Measurements from ENCODE around the gene KNSTRN. TPM values are rescaled to one million over a fixed set of nuclear protein-coding genes. Genes with fewer than 3 reads are reported as not detected.

Gene KNSTRN
- total and polyA plus RNA-seq, 10 donors = 6.0 to 16.8 (median 10.2) TPM

DNA sequence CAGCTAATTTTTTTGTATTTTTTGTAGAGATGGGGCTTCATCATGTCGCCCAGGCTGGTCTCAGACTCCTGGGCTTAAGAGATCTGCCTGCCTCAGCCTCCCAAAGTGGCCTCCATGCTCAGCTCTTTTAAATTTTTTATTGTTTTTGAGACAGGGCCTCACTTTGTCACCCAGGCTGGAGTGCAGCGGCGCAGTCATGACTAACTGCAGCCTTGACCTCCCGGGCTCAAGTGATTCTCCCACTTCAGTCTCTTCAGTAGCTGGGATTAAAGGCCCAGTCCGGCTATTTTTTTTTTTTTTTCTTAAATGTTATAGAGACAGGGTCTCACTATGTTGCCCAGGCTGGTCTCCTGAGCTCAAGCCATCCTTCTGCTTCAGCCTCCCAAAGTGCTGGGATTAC lies 43.2 kb downstream of the KNSTRN start:
- intact Hi-C loops (cut with DNase I; ENCODE audit: low total_unique reads) = no loop called here
- TF ChIP-seq POLR2A (IDR thresholded peaks at IDR 0.05) = no peak
- no peak for TF ChIP-seq POLR2AphosphoS5 (IDR thresholded peaks at IDR 0.05)
- TF ChIP-seq, protein P1, sequence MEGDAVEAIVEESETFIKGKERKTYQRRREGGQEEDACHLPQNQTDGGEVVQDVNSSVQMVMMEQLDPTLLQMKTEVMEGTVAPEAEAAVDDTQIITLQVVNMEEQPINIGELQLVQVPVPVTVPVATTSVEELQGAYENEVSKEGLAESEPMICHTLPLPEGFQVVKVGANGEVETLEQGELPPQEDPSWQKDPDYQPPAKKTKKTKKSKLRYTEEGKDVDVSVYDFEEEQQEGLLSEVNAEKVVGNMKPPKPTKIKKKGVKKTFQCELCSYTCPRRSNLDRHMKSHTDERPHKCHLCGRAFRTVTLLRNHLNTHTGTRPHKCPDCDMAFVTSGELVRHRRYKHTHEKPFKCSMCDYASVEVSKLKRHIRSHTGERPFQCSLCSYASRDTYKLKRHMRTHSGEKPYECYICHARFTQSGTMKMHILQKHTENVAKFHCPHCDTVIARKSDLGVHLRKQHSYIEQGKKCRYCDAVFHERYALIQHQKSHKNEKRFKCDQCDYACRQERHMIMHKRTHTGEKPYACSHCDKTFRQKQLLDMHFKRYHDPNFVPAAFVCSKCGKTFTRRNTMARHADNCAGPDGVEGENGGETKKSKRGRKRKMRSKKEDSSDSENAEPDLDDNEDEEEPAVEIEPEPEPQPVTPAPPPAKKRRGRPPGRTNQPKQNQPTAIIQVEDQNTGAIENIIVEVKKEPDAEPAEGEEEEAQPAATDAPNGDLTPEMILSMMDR (IDR thresholded peaks at IDR 0.05 in 8 of 11, conservative IDR thresholded peaks at IDR 0.05 in 3 of 11) = no peak
- WGBS, 5 donors = 85 to 96% (median 91%) methylated on average over 5 of the region's 5 CpGs

DNA sequence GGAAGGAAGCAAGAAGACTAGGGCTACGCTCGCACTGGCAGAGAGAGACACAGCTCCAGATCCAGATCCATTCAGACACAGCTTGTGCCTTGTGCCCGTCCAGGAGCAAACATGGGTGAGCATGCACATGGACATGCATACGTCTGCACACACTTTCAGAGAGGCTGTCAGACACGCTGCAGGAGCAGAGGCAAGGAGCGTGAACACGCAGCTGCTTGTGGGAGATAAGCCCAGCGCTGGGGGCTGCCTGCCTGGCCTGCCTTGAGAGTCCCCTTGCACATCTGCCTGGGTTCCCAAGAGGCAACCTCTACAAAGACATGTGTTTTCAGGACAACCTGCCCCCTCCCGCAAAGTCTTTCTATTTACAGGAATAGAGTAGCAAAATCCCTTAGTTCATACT lies 44.7 kb downstream of the KNSTRN start:
- no peak for DNase-seq
- WGBS, 5 donors = 69 to 85% (median 76%) methylated on average over 9 of the region's 9 CpGs
- Histone ChIP-seq H3K36me3 (peaks cover 0 to 13% (median 0%) of the 10 kb centered on the region in 6 donors), H3K4me3 (no peak overlapping the region), H3K27ac (no peak overlapping the region), H3K4me1 (peaks cover 0 to 5% (median 0%) of the 10 kb centered on the region in 6 donors), H3K9me3 (no peaks in the 10 kb centered on the region), H3K27me3 (replicated peaks in 1 of 7) (no peaks in the 10 kb centered on the region)
- TF ChIP-seq POLR2A (IDR thresholded peaks at IDR 0.05) = no peak
- no peak for TF ChIP-seq POLR2AphosphoS5 (IDR thresholded peaks at IDR 0.05)
- TF ChIP-seq, protein P1 (IDR thresholded peaks at IDR 0.05 in 8 of 11, conservative IDR thresholded peaks at IDR 0.05 in 3 of 11) = no peak
- intact Hi-C loops (cut with DNase I; ENCODE audit: low total_unique reads) = no loop called here

More for the DNA sequence above, 43.2 kb downstream of the KNSTRN start:
- no peak overlapping the region for H3K27ac ChIP-seq
- no peak overlapping the region for H3K4me3 ChIP-seq
- H3K27me3 ChIP-seq (replicated peaks in 1 of 7) = no peaks in the 10 kb centered on the region
- H3K36me3 ChIP-seq = peaks cover 0 to 13% (median 0%) of the 10 kb centered on the region in 6 donors
- peaks cover 11 to 20% (median 15%) of the 10 kb centered on the region in 6 donors for H3K4me1 ChIP-seq
- no peak for DNase-seq
- no peaks in the 10 kb centered on the region for H3K9me3 ChIP-seq

DNA sequence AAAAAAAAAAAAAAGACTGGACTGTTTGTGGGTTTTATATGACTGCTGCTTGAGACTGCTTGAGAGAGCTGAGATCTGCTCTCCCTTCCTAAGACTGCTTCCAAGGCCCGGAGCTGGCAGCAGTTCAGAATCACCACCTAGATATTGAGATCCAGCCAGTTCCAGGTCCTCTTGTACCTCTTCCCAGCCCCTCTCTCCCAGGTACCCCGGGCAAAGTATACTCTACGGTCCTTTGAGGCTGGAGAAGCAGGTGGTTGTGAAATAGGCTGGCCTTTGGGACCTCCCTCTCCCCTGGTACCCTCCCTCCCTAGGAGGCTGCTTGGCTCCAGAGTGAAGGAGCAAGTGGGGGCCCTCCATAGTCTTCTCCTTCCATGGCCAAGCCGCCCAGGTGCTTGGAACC lies 45.7 kb downstream of the KNSTRN start:
- no peak for TF ChIP-seq POLR2AphosphoS5 (IDR thresholded peaks at IDR 0.05)
- TF ChIP-seq, protein P1 (IDR thresholded peaks at IDR 0.05 in 8 of 11, conservative IDR thresholded peaks at IDR 0.05 in 3 of 11) = no peak
- TF ChIP-seq POLR2A (IDR thresholded peaks at IDR 0.05) = no peak
- Histone ChIP-seq H3K36me3 (peaks cover 0 to 13% (median 0%) of the 10 kb centered on the region in 6 donors), H3K9me3 (no peaks in the 10 kb centered on the region), H3K4me1 (peaks cover 0 to 4% (median 0%) of the 10 kb centered on the region in 6 donors), H3K4me3 (no peak overlapping the region), H3K27ac (no peak overlapping the region), H3K27me3 (replicated peaks in 1 of 7) (no peaks in the 10 kb centered on the region)
- DNase-seq = no peak
- intact Hi-C loops (cut with DNase I; ENCODE audit: low total_unique reads) = no loop called here
- 84 to 97% (median 90%) methylated on average over 3 to 4 of the region's 4 CpGs for WGBS, 5 donors

DNA sequence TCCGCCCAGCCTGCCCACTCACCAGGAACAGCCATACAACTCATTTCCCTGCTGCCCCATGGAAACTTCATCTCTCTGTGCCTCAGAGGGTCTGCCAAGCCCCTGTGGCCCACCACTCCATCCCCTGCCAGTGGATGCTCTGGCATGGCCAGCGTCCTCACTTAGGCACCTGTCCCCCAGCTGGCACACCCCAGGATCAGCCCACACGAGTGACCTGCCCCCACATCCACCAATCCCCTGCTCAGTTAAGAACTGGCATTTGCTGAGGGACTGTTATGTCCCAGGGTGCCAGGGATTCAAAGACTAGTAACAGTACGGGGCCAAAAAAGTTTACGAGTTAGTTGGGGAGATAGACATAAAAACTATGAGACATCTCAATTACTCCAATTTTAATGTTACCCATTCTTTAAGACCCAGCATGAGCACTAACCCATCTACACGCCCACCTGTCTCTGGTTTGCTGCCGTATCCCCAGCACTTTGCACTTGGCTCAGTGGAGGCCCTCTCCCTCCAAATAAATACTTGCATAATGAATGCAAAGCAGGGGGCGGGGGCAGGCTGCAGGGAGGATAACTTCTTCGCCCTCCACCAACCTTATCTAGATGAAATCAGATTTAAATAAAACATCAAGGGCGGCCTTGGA lies 46.7 kb downstream of the KNSTRN start:
- TF ChIP-seq, protein P1 (IDR thresholded peaks at IDR 0.05 in 8 of 11, conservative IDR thresholded peaks at IDR 0.05 in 3 of 11) = no peak
- no peak for TF ChIP-seq POLR2AphosphoS5 (IDR thresholded peaks at IDR 0.05)
- Histone ChIP-seq H3K27me3 (replicated peaks in 1 of 7) (no peaks in the 10 kb centered on the region), H3K36me3 (peaks cover 0 to 13% (median 0%) of the 10 kb centered on the region in 6 donors), H3K4me1 (peaks cover 0 to 4% (median 0%) of the 10 kb centered on the region in 6 donors), H3K27ac (no peak overlapping the region), H3K9me3 (no peaks in the 10 kb centered on the region), H3K4me3 (no peak overlapping the region)
- intact Hi-C loops (cut with DNase I; ENCODE audit: low total_unique reads) = no loop called here
- WGBS, 5 donors = 83 to 92% (median 87%) methylated on average over 9 to 10 of the region's 10 CpGs
- DNase-seq = no peak

Measured in spleen (tissue), 11 donors.